Erythroblast (primary cell): Measurements from ENCODE around the gene SETD1B.

Experiments
- GATA1 ChIP-seq: IDR thresholded peaks from 2 replicates; pipeline ENCODE4 v1.6.1; 2011; ENCODE audit warnings: low read depth, mild to moderate bottlenecking, control low read depth, low read length, moderate library complexity
- POLR2A ChIP-seq: IDR thresholded peaks from 2 replicates; pipeline ENCODE4 v1.6.1; 2011; ENCODE audit warnings: mild to moderate bottlenecking, low read length

GRCh38 chr12:121789233-121789781 lies 14.5 kb upstream of the SETD1B start:
- TF ChIP-seq POLR2A (no peak), GATA1 (no peak)
